HCT116 (cell line): ENCODE results near the gene GPR39. TPM values are rescaled to one million over a fixed set of nuclear protein-coding genes. Genes with fewer than 3 reads are reported as not detected.

Experiments
- ATAC-seq: fragments of 200-7000 bp; cut with Tn5 transposase; 2 replicates; pipeline ENCODE4 v1.9.1; 2020; ENCODE audit warnings: mild to moderate bottlenecking, moderate library complexity
- BruUV-seq: library from RNA; stranded (reverse); fragments of 400-500 nt; replicated peaks from 2 replicates; lab custom pipeline; 2021; lab: Mats Ljungman, UMichigan
- CTCF ChIA-PET: fragments of 300-600 bp; sonication (Branson Sonifier 250); formaldehyde crosslinking; loops from one replicate; lab custom pipeline; 2021; ENCODE audit warnings: antibody characterized with exemption; lab: Charles Lee
- POLR2A ChIA-PET: fragments of 300-600, 350-600 bp; sonication (Branson Sonifier 250); formaldehyde crosslinking; loops from one replicate; lab custom pipeline; 2021; ENCODE audit warnings: antibody characterized with exemption; lab: Charles Lee
- RAD21 ChIA-PET, 2 experiments: fragments of 300-600 bp; sonication (Branson Sonifier 250); formaldehyde crosslinking; loops; one replicate each; lab custom pipeline; 2023; ENCODE audit warnings: low total read pairs in 2 of 2; ENCODE audit not compliant: uncharacterized antibody in 2 of 2, unreplicated experiment in 2 of 2, low non-redundant PET in 1 of 2; lab: Charles Lee
- DNase-seq: peaks from one replicate; pipeline ENCODE4 v3.0.0-alpha.2; 2010; ENCODE audit warnings: low read depth, low spot score
- H2AFZ ChIP-seq: fragments of 200-600 bp; shearing (Covaris generic), sonication (generic); 2 replicates; pipeline ENCODE4 v1.6.1; 2017; ENCODE audit warnings: low read depth, mixed run types, mixed read lengths, antibody characterized with exemption, low read length; ENCODE audit not compliant: poor library complexity, severe bottlenecking
- H3K27ac ChIP-seq: 2 replicates; pipeline ENCODE4 v1.5.1; 2012; ENCODE audit warnings: low read depth, low read length
- H3K27me3 ChIP-seq: fragments of 200-600 bp; sonication (generic); 2 replicates; pipeline ENCODE4 v1.6.1; 2016; ENCODE audit warnings: mixed run types, low read length, mixed read lengths; ENCODE audit not compliant: insufficient read depth
- H3K36me3 ChIP-seq, 2 experiments: fragments of 200-500 bp in 1 of 2; fragments of 200-600 bp in 1 of 2; sonication (Bioruptor generic) in 1 of 2; sonication (generic) in 1 of 2; 2 replicates each; pipeline versions ENCODE4 v1.5.1 to v1.6.1; 2014 to 2016; ENCODE audit warnings: low read length in 2 of 2, inconsistent platforms in 1 of 2, mixed read lengths in 1 of 2, mixed run types in 1 of 2; ENCODE audit not compliant: insufficient read depth in 2 of 2, control insufficient read depth in 1 of 2
- H3K4me1 ChIP-seq, 2 experiments: fragments of 200-600 bp in 1 of 2; sonication (generic) in 1 of 2; 2 replicates each; pipeline versions ENCODE4 v1.5.1 to v1.6.1; 2012 to 2017; ENCODE audit warnings: low read length in 2 of 2, inconsistent platforms in 1 of 2, mild to moderate bottlenecking in 1 of 2, mixed read lengths in 1 of 2, mixed run types in 1 of 2, moderate library complexity in 1 of 2; ENCODE audit not compliant: insufficient read depth in 2 of 2, control insufficient read depth in 1 of 2
- H3K4me2 ChIP-seq: fragments of 200-600 bp; sonication (generic); 2 replicates; pipeline ENCODE4 v1.6.1; 2017; ENCODE audit warnings: mixed run types, low read length, mixed read lengths
- H3K4me3 ChIP-seq, 2 experiments: fragments of 200-600 bp in 1 of 2; sonication (generic) in 1 of 2; replicated peaks in 1 of 2; 2 replicates each; pipeline ENCODE4 v1.5.1; 2011 to 2016; ENCODE audit warnings: low read length in 2 of 2, control low read depth in 1 of 2, low read depth in 1 of 2, mild to moderate bottlenecking in 1 of 2, mixed read lengths in 1 of 2, mixed run types in 1 of 2
- H3K79me2 ChIP-seq: fragments of 200-600 bp; sonication (generic); 2 replicates; pipeline ENCODE4 v1.6.1; 2017; ENCODE audit warnings: mild to moderate bottlenecking, mixed run types, low read length, moderate library complexity, mixed read lengths; ENCODE audit not compliant: insufficient read depth
- H3K9ac ChIP-seq: fragments of 200-600 bp; sonication (generic); 2 replicates; pipeline ENCODE4 v1.6.1; 2016; ENCODE audit warnings: low read length, mixed read lengths
- H3K9me2 ChIP-seq: fragments of 200-600 bp; sonication (generic), shearing (Covaris generic); 2 replicates; pipeline ENCODE4 v1.6.1; 2017; ENCODE audit warnings: mixed run types, mild to moderate bottlenecking, moderate library complexity; ENCODE audit not compliant: insufficient read depth
- H3K9me3 ChIP-seq, 2 experiments: fragments of 200-500 bp in 1 of 2; fragments of 200-600 bp in 1 of 2; sonication (Bioruptor generic) in 1 of 2; sonication (generic) in 1 of 2; 2 replicates each; pipeline ENCODE4 v1.6.1; 2014 to 2017; ENCODE audit warnings: low read length in 2 of 2, mixed read lengths in 2 of 2, inconsistent platforms in 1 of 2, low read depth in 1 of 2, mild to moderate bottlenecking in 1 of 2, mixed run types in 1 of 2, moderate library complexity in 1 of 2; ENCODE audit not compliant: control insufficient read depth in 1 of 2, insufficient read depth in 1 of 2
- H4K20me1 ChIP-seq: fragments of 200-600 bp; sonication (generic), shearing (Covaris generic); 2 replicates; pipeline ENCODE4 v1.6.1; 2017; ENCODE audit warnings: mixed run types, mild to moderate bottlenecking, moderate library complexity; ENCODE audit not compliant: insufficient read depth
- ATF3 ChIP-seq: IDR thresholded peaks from 2 replicates; pipeline ENCODE4 v1.6.1; 2012
- FOSL1 ChIP-seq: IDR thresholded peaks from 2 replicates; pipeline ENCODE4 v1.6.1; 2012; ENCODE audit warnings: low read depth
- JUND ChIP-seq: IDR thresholded peaks from 2 replicates; pipeline ENCODE4 v1.6.1; 2012
- POLR2AphosphoS5 ChIP-seq: IDR thresholded peaks from 2 replicates; pipeline ENCODE4 v1.6.1; 2011; ENCODE audit warnings: mild to moderate bottlenecking, low read depth, low read length, moderate library complexity
- SRF ChIP-seq: IDR thresholded peaks from 2 replicates; pipeline ENCODE4 v1.6.1; 2012; ENCODE audit warnings: low read depth
- YY1 ChIP-seq: IDR thresholded peaks from 2 replicates; pipeline ENCODE4 v1.6.1; 2011; ENCODE audit warnings: low read length, low read depth, moderate library complexity, mild to moderate bottlenecking; ENCODE audit not compliant: insufficient replicate concordance; ENCODE audit errors: extremely low read depth
- intact Hi-C: fragments of 100-400 bp; cut with micrococcal nuclease; formaldehyde crosslinking; loops from 2 replicates; pipeline ENCODE4 v1.10.0; 2022
- total RNA-seq: library from RNA; stranded (reverse); gene quantifications from one replicate; pipeline ENCODE4 v1.2.1, GENCODE V29; 2021; ENCODE audit not compliant: unreplicated experiment

Gene GPR39
- total RNA-seq, 1 experiment from 2014 or later, result 5.1 TPM

GRCh38 chr2:132623096-132623839, 206.7 kb downstream of the GPR39 start (continued):
- no peak for TF ChIP-seq ATF3
- TF ChIP-seq, all 23 proteins: peak for 3

GRCh38 chr2:132627536-132627935, 210.9 kb downstream of the GPR39 start:
- intact Hi-C loops, result no loop called here
- H3K9ac ChIP-seq, result no peak overlapping the region
- no peak overlapping the region for H3K27ac ChIP-seq
- ATAC-seq (no peak), DNase-seq (no peak)
- CTCF ChIA-PET, result no interaction called here
- H3K4me1 ChIP-seq, result peaks cover 0 to 35% of the 10 kb centered on the region in 2 experiments; a peak in 2 of 4 replicates
- H3K4me3 ChIP-seq, result no peak overlapping the region
- H3K27me3 ChIP-seq, result no peaks in the 10 kb centered on the region
- RAD21 ChIA-PET, result no interaction called here
- H2AFZ ChIP-seq, result no peak overlapping the region
- POLR2A ChIA-PET, result no interaction called here
- peak overlapping the region; percentile 14; the same call in 1 of the 2 replicates for H3K4me2 ChIP-seq
- no peaks in the 10 kb centered on the region for H3K9me3 ChIP-seq
- no peaks in the 10 kb centered on the region for H3K36me3 ChIP-seq
- no peak for TF ChIP-seq SRF
- 0 out of 2 replicates have a peak, but pooled peaks have one; percentile 9 for TF ChIP-seq JUND
- no peak for TF ChIP-seq YY1
- TF ChIP-seq POLR2AphosphoS5, result no peak
- TF ChIP-seq FOSL1, result 0 out of 2 replicates have a peak, but pooled peaks have one; percentile 5
- no peaks in the 10 kb centered on the region for H3K79me2 ChIP-seq
- no peaks in the 10 kb centered on the region for H4K20me1 ChIP-seq
- BruUV-seq, result no TSS peak
- H3K9me2 ChIP-seq, result no peaks in the 10 kb centered on the region
